Omental fat pad (tissue), 4 donors: ENCODE data around the gene SH3BP4. TPM values are rescaled to one million over a fixed set of nuclear protein-coding genes. Genes with fewer than 3 reads are reported as not detected.
A peak's percentile ranks its signal among the peaks of the same experiment; 100 is the strongest.

Experiments used
- ATAC-seq: fragments of 150-250 bp; one replicate; pipeline ENCODE4 v1.9.1; 2016; ENCODE audit warnings: mild to moderate bottlenecking, moderate library complexity; ENCODE audit not compliant: low FRiP score
- DNase-seq: peaks from one replicate; pipeline ENCODE4 v3.0.0-alpha.2; 2019; ENCODE audit warnings: low spot score
- CTCF ChIP-seq, 3 donors: fragments of 450-650 bp; IDR thresholded peaks; one replicate each; pipeline ENCODE4 v1.5.1; 2016 to 2017; ENCODE audit warnings: antibody characterized with exemption in 3 of 3, mild to moderate bottlenecking in 3 of 3, moderate library complexity in 2 of 3
- total RNA-seq, 4 donors: library from RNA; depleted of rRNA; stranded (reverse); fragments of >200 nt; gene quantifications; one replicate each; pipeline ENCODE4 v1.1.0, GENCODE V29; 2016

SH3BP4 gene
- total RNA-seq, 4 donors from 2014 or later = 32.5 to 66.9 (median 44.2) TPM

- TF ChIP-seq CTCF (IDR thresholded peaks at IDR 0.05) = no peak
- ATAC-seq (peak; percentile 59), DNase-seq (peak; percentile 81)
Measured at GRCh38 chr2:234989183-234989701, 37.4 kb downstream of the SH3BP4 start.

GRCh38 chr2:234990300-234990699 is 38.5 kb downstream of the SH3BP4 start:
- DNase-seq (no peak), ATAC-seq (no peak)
- TF ChIP-seq CTCF (IDR thresholded peaks at IDR 0.05) = no peak

GRCh38 chr2:234991290-234991689 is 39.5 kb downstream of the SH3BP4 start:
- DNase-seq (no peak), ATAC-seq (no peak)

GRCh38 chr2:234991793-234992192 is 40.0 kb downstream of the SH3BP4 start:
- no peak for TF ChIP-seq CTCF (IDR thresholded peaks at IDR 0.05)
- DNase-seq (no peak), ATAC-seq (no peak)

More at GRCh38 chr2:234991290-234991689, 39.5 kb downstream of the SH3BP4 start:
- TF ChIP-seq CTCF (IDR thresholded peaks at IDR 0.05) = no peak

- DNase-seq (no peak), ATAC-seq (no peak)
- TF ChIP-seq CTCF (IDR thresholded peaks at IDR 0.05) = no peak
Measured at GRCh38 chr2:234992196-234992595, 40.4 kb downstream of the SH3BP4 start.

- no peak for ATAC-seq
- DNase-seq = no peak
Measured at GRCh38 chr2:234992624-234993349, 41.0 kb downstream of the SH3BP4 start.

More at GRCh38 chr2:234992624-234993349, 41.0 kb downstream of the SH3BP4 start:
- TF ChIP-seq CTCF (IDR thresholded peaks at IDR 0.05) = no peak
